ENCODE data around the gene GOLGA6D.

GRCh38 chr15:75325922-75326321 lies 43.3 kb downstream of the GOLGA6D start:
- TF ChIP-seq ELK1 (IDR thresholded peaks at IDR 0.05; ENCODE audit: borderline replicate concordance, low read depth, low read length) (no peak), RFX5 (IDR thresholded peaks at IDR 0.05; ENCODE audit: low read depth, low read length) (no peak), POLR2A (IDR thresholded peaks at IDR 0.05; ENCODE audit: low read depth, low read length) (no peak), RAD21 (IDR thresholded peaks at IDR 0.05; ENCODE audit: low read length) (no peak), CEBPB (IDR thresholded peaks at IDR 0.05; ENCODE audit: low read depth, low read length) (peak; percentile 34; the same call in 1 of the 2 replicates), MAZ (IDR thresholded peaks at IDR 0.05; ENCODE audit: borderline replicate concordance, low read depth, low read length) (no peak), BHLHE40 (IDR thresholded peaks at IDR 0.05; ENCODE audit: low read depth, low read length) (no peak), FOS (IDR thresholded peaks at IDR 0.05; ENCODE audit: low read depth, low read length) (no peak), SMC3 (IDR thresholded peaks at IDR 0.05; ENCODE audit: low read depth, low read length) (no peak), MAFK (IDR thresholded peaks at IDR 0.05; ENCODE audit: low read depth, low read length) (no peak), CHD1 (IDR thresholded peaks at IDR 0.05; ENCODE audit: low read depth, low read length) (no peak), RCOR1 (IDR thresholded peaks at IDR 0.05; ENCODE audit: insufficient replicate concordance, low read length) (no peak)
- TF ChIP-seq, protein P1, sequence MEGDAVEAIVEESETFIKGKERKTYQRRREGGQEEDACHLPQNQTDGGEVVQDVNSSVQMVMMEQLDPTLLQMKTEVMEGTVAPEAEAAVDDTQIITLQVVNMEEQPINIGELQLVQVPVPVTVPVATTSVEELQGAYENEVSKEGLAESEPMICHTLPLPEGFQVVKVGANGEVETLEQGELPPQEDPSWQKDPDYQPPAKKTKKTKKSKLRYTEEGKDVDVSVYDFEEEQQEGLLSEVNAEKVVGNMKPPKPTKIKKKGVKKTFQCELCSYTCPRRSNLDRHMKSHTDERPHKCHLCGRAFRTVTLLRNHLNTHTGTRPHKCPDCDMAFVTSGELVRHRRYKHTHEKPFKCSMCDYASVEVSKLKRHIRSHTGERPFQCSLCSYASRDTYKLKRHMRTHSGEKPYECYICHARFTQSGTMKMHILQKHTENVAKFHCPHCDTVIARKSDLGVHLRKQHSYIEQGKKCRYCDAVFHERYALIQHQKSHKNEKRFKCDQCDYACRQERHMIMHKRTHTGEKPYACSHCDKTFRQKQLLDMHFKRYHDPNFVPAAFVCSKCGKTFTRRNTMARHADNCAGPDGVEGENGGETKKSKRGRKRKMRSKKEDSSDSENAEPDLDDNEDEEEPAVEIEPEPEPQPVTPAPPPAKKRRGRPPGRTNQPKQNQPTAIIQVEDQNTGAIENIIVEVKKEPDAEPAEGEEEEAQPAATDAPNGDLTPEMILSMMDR (conservative IDR thresholded peaks at IDR 0.05; ENCODE audit: low read depth, low read length), result no peak
- TF ChIP-seq, protein P2, sequence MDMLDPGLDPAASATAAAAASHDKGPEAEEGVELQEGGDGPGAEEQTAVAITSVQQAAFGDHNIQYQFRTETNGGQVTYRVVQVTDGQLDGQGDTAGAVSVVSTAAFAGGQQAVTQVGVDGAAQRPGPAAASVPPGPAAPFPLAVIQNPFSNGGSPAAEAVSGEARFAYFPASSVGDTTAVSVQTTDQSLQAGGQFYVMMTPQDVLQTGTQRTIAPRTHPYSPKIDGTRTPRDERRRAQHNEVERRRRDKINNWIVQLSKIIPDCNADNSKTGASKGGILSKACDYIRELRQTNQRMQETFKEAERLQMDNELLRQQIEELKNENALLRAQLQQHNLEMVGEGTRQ (IDR thresholded peaks at IDR 0.05; ENCODE audit: low read depth, low read length), result no peak
